HEK293T (cell line): ENCODE measurements around the gene GP9.

Experiments
- FOXK2 ChIP-seq: fragments of 450-650 bp; IDR thresholded peaks from 2 replicates; pipeline ENCODE4 v1.6.1; 2016; ENCODE audit warnings: mild to moderate bottlenecking
- PKNOX1 ChIP-seq: fragments of 450-650 bp; IDR thresholded peaks from 2 replicates; pipeline ENCODE4 v1.6.1; 2016
- ZNF384 ChIP-seq: fragments of 450-650 bp; IDR thresholded peaks from 2 replicates; pipeline ENCODE4 v1.6.1; 2016

- TF ChIP-seq ZNF384 (no peak), FOXK2 (no peak), PKNOX1 (no peak)
Measured at GRCh38 chr3:129031476-129032215, 28.9 kb upstream of the GP9 start.
